ENCODE measurements around the gene UBXN11.

The UBXN11 gene

GRCh38 chr1:26268290-26269197, 37.9 kb downstream of the UBXN11 start:
- no peak for DNase-seq

- no peak for DNase-seq
Measured at GRCh38 chr1:26265405-26265804, 41.0 kb downstream of the UBXN11 start.

GRCh38 chr1:26263212-26263611, 43.2 kb downstream of the UBXN11 start:
- DNase-seq, result no peak

- no peak for DNase-seq
Measured at GRCh38 chr1:26259578-26259977, 46.9 kb downstream of the UBXN11 start.

- DNase-seq, result no peak
Measured at GRCh38 chr1:26259005-26259404, 47.4 kb downstream of the UBXN11 start.

GRCh38 chr1:26257222-26257621, 49.2 kb downstream of the UBXN11 start:
- no peak for DNase-seq

- DNase-seq, result no peak
Measured at GRCh38 chr1:26254404-26254803, 52.0 kb downstream of the UBXN11 start.

- DNase-seq, result no peak
Measured at GRCh38 chr1:26252718-26253117, 53.7 kb downstream of the UBXN11 start.

GRCh38 chr1:26239936-26240335, 66.5 kb downstream of the UBXN11 start:
- no peak for DNase-seq

- DNase-seq, result no peak
Measured at GRCh38 chr1:26237230-26237966, 69.0 kb downstream of the UBXN11 start.

GRCh38 chr1:26234644-26235370, 71.6 kb downstream of the UBXN11 start:
- no peak for DNase-seq

- DNase-seq, result peak; percentile 100
Measured at GRCh38 chr1:26233903-26234643, 72.4 kb downstream of the UBXN11 start, which contains the start of gene CEP85. Gene CEP85, plus strand, starts transcription at chr1:26234200. Its CDS starts 5,584 bp downstream, at chr1:26239784.

Data from right kidney (tissue), 1 donor.